NCI-H774 (cell line): ENCODE data around the gene HSPB3.
"Not testable (repeated sequence)": the region's sequence is repeated elsewhere in the genome, so short reads cannot be mapped to it uniquely, and the experiment has no call there.

ENCODE experiments used
- DNase-seq: peaks from one replicate; lab custom pipeline; 2025; lab: John Stamatoyannopoulos, UW

Gene HSPB3, protein sequence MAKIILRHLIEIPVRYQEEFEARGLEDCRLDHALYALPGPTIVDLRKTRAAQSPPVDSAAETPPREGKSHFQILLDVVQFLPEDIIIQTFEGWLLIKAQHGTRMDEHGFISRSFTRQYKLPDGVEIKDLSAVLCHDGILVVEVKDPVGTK

DNA sequence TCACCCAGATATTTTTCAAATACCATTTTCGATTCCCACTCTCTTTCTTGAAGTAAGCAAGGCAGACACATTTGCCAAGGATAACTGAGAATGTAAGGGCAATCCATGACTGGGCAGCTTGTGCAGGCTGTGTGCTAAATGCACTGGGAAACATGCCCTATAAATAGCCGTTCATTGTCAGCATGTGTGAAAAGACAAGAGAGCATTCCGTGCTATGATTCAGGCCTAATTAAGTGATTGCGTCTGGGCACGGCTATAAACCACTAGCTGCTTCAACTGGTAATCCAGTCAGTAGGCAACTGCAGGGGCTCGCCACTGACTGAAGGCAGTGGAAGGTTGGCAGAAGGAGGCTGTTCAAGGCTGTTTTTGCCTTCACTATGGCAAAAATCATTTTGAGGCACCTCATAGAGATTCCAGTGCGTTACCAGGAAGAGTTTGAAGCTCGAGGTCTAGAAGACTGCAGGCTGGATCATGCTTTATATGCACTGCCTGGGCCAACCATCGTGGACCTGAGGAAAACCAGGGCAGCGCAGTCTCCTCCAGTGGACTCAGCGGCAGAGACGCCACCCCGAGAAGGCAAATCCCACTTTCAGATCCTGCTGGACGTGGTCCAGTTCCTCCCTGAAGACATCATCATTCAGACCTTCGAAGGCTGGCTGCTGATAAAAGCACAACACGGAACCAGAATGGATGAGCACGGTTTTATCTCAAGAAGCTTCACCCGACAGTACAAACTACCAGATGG is at the start of gene HSPB3:
Gene HSPB3 (plus strand): TSS at position 287 of the 745 bp plus-strand sequence. CDS start 91 bp downstream, at position 378.
- DNase-seq = no peak

DNA sequence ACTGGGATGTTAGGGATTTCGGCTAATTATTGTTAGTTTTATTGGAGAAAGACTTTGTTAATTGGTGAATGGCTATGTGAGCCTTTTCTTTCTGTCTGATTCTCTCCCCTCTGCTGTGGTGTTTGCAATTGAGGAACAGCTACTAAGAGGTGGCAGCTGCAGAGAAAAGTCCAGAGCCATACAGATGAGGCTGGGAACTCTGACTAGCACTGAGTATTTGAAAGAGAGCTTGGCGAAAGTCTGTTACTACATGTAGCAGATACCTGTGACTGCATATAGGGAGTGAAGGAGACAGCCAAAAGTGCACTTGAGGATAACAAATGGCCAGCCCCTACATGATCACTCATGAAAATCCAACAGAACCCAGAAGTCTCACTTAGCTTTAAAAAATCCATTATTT is 44.3 kb upstream of the HSPB3 start:
- no peak for DNase-seq

DNA sequence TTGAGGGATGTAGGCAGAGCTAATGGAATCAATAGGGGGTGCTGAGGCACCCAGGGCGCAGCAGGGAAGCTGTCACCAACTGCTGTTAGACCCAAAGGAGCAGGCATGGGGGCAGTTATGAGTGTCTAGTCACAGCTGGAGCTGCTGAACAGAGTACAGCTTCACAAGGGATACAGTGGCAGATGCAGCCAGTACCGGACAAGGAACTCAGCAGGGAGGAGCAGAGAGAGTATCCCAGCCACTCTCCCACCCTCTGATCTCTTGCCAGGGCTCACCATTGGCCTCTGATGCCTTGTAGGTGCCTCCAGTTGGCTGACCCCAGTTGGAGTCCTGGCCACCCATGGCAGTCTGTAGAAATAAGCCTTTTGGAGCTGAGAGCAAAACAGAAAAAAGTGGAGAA is 42.6 kb upstream of the HSPB3 start:
- no peak for DNase-seq

DNA sequence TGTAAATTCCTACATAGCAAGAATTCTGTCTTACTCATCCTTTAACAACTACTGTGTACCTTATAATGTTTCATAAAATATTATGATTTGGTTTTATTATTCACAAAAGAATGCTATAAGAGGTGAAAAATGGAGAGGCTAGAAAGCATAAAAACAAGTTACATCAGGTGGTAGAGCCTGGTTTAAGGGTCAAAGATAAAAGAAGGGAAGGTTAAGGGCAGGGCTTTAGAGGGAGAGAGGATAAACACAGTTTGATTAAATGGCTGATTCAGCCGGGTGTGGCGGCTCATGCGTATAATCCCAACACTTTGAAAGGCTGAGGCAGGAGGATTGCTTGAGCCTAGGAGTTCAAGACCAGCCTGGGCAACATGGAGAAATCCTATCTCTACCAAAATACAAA is 40.4 kb upstream of the HSPB3 start:
- no peak for DNase-seq

DNA sequence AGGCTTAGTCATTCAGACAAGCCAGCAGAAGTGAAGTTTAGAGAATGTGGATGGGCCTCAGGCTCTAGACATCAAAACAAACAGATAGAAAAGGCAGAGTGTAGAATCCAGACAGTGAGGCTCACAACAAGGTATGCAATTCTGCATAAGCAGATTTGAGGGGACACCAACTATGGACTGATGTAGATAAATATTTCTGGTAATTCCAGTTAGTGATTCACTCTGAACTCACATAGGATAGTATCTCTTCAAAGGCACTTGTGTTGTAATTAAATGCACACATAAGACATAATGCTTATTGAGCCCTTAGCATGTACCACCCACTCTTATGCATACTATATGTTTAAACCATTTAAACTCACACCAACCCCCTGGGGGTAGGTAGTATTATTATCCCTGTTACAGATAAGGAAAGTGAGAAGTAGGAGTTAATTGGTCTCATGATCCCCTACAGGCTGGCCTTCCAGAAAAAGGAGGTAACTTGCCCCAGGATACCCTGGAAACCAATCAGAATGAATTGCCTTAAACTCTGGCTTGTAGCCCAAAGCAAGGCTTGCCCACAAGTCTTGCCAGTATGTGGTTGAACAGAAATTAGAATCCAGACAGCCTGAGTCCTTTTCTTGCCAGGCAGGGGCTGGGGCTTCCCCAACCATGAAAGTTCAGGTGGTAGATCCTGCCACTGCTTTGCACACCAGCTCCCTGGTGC is 39.5 kb upstream of the HSPB3 start:
- DNase-seq = no peak

DNA sequence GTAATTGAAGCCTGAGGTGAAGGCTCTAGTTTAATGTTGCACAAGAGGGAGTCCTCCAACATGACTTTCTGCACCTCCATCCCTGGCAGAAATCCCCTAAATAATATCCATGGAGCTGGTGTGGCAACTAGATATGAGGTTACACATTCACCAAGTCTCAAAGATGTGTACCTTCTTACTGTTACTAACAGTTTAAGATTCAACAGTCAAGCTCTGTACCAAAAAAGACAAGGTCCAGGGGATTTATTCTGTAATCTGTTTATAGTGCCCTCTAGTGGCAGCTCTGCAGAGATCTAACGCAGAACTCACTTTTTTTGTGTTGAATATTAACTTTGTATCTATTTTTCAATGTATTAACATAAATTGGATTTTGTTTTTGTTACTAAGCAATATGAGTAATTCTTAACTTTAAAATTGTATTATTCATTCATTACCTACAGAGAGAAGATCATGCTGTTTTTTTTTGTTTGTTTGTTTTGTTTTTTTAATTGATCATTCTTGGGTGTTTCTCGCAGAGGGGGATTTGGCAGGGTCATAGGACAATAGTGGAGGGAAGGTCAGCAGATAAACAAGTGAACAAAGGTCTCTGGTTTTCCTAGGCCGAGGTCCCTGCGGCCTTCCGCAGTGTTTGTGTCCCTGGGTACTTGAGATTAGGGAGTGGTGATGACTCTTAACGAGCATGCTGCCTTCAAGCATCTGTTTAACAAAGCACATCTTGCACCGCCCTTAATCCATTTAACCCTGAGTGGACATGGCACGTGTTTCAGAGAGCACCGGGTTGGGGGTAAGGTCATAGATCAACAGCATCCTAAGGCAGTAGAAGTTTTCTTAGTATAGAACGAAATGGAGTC is 35.7 kb upstream of the HSPB3 start:
- DNase-seq = peak; percentile 39

DNA sequence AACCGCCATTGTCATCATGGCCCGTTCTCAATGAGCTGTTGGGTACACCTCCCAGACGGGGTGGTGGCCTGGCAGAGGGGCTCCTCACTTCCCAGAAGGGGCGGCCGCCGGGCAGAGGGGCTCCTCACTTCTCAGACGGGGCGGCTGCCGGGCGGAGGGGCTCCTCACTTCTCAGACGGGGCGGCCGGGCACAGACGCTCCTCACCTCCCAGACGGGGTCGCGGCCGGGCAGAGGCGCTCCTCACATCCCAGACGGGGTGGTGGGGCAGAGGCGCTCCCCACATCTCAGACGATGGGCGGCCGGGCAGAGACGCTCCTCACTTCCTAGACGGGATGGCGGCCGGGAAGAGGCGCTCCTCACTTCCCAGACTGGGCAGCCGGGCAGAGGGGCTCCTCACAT is 35.0 kb upstream of the HSPB3 start:
- DNase-seq = not testable (repeated sequence)

DNA sequence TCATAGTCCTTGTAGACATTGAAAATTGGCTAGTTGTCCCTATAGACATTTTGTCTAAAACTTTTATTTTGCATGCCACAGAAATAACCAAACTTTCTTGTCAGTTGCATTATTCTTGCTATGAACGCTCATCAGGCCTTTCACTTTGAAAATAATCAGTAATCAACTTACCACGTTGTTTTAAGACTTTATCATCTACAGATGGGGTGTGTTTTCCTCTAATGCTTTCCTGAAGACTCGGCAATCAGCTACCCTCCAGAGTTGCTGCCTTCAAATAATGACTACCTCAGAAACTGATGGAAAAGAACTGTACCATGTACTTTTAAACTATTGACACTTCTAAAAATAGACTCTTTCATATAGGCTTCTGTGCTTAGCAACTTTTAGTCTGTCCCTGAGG is 33.5 kb upstream of the HSPB3 start:
- no peak for DNase-seq

DNA sequence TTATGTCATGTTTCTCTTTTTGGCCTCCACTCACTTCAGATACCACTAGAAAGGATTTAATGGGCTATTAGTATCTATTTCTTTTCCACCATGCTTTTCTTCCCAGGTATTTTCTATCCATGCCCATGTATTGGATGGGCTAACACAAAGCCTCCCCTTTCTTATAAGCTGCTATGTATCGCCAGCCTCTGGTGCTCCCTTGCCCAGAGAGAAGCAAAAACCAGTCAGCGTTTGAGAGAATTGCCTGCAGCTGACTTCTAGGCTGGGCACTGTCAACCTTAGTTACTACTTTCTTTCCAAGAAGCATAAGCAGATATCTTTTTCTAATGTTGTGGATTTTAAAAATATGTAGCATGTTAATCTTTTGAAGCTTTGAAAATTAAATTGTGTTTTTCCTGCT is 30.2 kb upstream of the HSPB3 start:
- DNase-seq = no peak

DNA sequence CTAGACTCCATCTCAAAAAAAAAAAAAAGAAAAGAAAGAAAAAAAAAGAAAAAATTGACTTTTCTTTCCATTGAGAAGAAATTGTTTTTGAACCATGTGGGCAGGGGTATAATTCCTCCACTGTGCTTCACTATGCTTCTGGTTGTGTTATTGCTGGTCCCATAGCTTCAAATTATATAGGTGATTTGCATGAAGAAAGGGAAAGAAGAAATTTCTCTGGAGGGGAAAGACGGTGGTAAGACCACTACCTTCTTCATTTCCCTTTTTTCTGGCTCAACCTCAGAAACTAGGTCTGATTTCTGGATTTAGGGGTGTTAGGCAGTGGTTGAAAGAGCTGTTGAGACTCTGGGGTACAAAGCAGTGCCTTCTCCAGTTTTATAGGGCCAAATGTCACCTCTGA is 29.3 kb upstream of the HSPB3 start:
- no peak for DNase-seq

DNA sequence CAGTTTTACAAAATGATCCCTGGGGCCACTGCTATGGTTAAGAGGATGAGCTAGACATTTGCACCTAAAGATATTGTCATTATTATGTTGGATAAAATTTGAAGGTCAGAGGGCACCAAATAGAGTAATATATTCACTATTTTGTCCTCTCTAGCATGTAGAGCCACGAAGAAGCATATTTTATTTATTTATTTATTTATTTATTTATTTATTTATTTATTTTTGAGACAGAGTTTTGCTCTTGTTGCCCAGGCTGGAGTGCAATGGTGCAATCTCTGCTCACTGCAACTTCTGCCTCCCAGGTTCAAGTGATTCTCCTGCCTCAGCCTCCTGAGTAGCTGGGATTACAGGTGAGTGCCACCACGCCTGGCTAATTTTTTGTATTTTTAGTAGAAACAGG is 20.8 kb upstream of the HSPB3 start:
- not testable (repeated sequence) for DNase-seq

DNA sequence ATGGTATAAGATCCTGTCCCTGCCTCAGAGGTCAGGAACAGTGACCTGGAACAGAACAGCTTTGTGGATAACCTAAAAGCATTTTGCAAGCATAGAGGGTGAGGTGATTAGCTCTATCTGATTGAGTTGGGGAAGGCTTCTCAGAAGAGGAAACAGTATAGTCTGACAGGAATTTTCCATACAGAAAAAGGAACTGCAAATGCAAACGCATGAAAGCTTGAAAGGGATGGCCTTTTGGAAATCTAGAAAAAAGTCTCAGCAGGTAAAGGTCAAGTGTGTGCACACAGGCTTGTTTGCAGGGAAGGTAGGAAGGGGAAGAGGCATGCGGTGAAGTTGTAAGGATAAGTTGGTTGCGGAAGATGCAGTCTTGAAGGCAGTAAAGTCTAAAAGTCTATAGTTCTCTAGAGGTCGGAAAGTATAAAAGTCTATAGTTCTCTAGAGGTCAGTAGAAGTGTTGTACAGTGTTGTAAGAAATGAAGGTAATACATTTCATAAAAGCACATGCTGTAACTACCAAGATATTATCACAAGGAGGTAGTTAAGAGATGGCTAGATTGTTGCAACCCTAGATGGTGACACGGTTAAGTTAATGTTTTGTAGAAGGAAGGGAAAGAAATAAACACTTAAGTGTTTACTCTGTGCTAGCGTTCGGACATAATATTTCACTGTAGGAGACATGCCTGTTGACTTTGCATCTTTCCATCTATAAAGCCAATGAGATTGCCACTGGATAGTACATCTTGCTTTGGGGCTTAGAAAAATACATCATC is 16.7 kb upstream of the HSPB3 start:
- no peak for DNase-seq

DNA sequence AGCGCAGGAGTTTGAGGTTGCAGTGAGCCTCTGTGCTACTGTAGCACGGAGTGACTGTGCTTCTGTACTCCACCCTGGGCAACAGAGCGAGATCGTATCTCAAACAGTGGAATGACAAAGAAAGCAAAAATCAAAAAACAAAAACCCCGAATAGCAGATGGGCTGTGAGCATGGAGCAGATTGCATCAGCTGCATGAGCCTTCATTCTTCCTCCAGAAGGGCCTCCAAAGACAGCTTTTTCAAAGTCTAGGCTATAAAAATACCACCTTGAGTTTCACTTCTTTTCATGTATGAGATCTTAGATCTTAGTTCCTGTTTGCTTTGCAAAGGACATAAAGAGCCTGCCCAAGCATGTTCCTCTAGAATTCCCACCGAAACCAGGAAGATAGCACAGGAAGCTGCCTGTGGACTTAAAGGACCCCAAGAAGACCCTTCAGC is 15.0 kb upstream of the HSPB3 start:
- DNase-seq = no peak

DNA sequence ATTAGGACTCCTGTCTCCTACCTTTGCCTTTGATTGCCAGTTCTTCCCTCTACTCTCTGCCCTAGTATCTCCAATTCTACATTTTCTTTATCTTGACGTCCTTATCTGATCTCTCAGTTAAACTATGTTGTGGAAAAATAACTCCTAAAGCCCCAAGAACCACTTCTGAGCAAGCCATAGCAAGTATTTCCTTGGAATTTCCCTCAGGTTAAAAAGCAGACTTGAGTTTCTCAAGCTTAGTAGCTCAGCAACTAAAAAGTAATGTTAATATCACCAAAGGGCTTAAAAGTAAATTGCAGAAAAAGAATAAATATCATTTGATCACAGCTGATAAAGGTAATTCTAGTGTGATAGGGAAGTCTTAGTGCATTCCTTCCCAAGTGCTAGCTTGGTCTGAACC is 13.2 kb upstream of the HSPB3 start:
- no peak for DNase-seq

DNA sequence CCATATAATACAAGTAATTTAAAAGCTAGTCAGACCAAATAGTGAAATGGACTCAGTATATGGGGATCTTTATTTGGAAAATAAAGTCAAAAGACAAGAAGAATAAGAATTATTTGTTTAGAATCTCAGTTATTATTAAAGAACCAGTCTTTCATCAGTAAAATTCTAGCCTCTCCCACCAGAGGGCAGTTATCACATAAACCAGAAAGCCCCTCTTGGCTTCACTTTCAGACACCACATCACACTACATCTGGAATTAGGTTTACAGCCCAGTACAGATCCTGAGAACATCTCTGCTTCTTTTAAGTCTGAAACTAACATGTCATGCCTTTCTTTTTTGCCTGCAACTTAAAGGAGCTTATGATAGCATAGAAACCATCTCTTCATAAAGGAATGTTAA is 12.2 kb upstream of the HSPB3 start:
- DNase-seq = no peak

DNA sequence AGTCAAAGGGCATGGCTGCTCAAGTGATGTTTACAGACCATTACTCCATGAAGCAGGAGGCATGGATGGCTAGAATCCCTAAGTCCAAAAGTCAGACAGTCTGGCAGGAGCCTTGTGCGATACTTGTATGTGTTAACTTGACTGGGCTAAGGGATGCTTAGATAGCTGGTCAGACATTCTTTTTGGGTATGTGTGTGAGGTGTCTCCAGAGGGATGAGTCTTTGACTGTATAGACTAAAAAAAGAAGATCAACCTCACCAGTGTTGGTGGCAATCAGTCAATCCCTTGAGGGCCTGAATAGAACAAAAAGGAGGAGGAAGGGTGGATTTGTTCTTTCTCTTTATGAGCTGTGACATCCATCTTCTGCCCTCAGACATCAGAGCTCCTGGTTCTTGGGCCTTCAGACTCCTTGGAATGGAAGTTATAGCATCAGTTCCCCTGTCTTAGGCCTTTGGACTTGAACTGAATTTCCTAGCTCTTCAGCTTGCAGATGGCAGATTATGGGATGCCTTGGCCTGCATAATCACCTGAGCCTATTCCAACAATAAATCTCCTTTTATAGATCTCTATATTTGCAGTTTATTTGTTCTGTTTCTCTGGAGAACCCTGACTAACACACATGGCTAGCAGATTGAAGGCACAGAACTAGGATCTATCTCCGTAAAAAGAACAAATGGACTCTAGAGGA is 9.7 kb upstream of the HSPB3 start:
- no peak for DNase-seq

DNA sequence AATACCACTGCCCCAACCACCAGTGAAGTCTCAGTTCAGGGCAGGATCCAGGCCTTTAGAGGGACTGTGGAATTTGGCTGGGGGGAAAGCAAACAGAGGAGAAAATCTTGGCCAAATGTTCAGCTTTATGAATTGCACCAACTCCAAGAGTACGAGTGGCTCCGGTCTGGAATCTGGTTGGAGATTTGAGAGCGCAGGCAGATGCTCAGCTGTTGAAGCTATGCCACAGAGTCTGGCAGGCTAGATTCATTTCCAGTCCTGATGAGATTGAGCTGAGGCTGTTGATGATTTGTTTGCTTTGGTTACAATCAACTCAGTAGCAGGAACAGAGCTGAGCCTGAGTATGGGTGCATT is 9.1 kb upstream of the HSPB3 start:
- no peak for DNase-seq

DNA sequence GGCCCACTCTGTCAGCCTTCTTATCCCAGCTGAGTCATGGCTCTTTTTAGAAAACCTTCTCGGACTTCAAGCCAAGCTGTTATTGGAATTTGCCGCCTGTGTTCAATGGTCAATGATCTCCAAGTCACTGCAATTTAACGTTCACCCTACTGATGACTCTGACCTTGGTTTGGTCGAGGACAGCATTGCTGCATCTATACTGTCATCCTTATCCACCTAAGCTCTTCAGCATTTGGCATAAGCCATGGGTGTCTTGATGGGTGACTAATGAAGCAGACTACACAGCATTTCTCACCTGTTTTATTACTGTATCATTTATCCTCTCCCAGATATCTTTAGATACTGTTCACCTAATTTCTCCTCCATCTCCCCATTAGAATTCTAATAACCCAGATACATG is 5.6 kb upstream of the HSPB3 start:
- DNase-seq = no peak

DNA sequence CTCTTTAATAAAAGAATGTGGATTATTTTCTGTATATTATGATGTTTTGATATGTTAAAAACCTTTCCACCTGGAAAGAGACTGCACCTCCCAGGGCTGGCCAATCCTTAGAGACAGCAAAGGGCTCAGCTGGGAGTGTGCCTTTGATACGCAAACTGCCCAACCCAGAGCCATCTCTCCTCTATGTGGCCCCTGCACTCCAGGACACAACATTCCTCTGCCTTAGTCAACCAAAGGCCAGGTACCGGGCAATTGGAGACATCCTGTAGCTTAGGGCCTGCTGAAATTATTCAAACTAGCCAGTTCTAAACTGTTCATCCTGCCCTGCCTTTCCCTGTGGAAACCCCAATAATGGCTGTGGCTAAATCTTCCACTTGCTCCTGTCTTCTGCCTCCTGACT is 5.0 kb upstream of the HSPB3 start:
- no peak for DNase-seq

DNA sequence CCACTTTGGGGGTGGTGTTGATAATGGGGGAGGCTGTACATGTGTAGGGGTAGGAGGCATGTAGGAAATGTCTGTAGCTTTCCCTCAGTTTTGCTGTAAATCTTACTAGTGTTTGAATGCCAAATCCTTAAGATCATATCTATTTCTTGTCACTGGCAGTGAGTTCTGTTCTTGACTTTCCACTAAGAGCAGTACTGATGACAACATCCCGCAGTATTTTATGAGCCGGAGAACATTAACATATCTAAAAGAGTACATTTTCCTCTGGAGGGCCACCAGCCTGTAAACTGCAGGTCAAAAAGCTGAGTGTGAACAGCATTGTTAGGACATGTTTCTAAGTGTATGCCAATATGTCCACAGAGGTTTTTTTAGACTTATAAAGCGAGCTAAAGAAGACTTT is 2.5 kb upstream of the HSPB3 start:
- no peak for DNase-seq

DNA sequence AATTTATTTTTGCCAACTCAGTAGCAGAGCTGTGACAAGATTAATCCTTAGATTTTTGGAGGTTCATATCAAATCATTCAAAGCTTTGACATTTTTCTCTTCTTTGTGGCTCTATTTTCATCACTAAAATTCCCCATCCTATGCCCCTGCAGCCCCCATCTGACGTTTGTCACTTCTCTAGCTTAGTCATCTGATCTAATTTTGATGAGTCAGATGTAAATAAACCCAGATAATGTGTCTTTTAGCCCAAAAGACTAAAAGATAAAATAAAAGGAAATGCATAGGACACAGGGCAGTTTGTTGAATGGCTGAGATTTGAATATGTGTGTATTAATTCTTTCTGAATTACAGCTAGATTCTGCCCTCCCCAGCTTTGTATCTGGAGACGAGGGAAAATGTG is 897 bp upstream of the HSPB3 start:
- DNase-seq = no peak
